ENCODE results near the gene UBXN11. TPM values are rescaled to one million over a fixed set of nuclear protein-coding genes. Genes with fewer than 3 reads are reported as not detected.
A peak's percentile ranks its signal among the peaks of the same experiment; 100 is the strongest.

UBXN11 gene
- total RNA-seq, 1 donor = 5.6 TPM

DNA sequence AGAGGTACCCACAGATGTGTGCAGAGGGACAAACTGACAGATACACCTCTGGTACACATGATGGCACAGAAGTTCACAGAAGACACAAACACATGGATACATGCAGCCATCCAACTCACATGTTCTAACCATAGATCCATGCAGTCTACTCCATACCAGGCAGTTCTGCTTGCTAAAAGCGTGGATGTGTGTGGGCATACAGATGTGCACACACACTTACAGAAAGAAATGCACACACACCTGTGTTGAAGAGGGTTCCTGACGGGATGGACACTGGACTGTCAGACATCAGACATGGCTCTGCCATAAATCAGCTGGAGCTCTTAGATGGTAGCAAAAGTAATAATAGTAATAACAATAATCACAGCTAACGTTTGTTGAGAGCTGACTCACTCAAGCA lies 18.1 kb upstream of the UBXN11 start:
- TF ChIP-seq, protein P1, sequence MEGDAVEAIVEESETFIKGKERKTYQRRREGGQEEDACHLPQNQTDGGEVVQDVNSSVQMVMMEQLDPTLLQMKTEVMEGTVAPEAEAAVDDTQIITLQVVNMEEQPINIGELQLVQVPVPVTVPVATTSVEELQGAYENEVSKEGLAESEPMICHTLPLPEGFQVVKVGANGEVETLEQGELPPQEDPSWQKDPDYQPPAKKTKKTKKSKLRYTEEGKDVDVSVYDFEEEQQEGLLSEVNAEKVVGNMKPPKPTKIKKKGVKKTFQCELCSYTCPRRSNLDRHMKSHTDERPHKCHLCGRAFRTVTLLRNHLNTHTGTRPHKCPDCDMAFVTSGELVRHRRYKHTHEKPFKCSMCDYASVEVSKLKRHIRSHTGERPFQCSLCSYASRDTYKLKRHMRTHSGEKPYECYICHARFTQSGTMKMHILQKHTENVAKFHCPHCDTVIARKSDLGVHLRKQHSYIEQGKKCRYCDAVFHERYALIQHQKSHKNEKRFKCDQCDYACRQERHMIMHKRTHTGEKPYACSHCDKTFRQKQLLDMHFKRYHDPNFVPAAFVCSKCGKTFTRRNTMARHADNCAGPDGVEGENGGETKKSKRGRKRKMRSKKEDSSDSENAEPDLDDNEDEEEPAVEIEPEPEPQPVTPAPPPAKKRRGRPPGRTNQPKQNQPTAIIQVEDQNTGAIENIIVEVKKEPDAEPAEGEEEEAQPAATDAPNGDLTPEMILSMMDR (IDR thresholded peaks at IDR 0.05; ENCODE audit: insufficient read depth, low read depth, low read length) = no peak
- DNase-seq (ENCODE audit: low read depth) = no peak
- H3K4me3 ChIP-seq (ENCODE audit: low read depth, low read length) = no peak overlapping the region

DNA sequence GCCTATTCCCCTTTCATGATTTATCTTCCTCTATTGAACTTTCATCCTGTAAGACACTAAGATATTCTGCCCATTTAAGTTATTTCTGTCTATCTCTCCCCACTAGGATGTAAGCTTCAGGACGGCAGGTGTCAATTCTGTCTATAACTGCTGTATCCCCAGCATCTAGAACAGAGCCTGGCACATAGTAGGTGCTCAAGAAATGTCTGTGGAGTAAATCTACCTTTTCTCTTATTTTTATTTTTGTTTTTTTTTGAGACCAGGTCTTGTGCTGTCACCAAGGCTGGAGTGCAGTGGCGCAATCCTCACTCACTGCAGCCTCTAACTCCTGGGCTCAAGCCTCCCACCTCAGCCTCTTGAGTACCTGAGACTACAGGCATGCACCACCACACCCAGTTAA lies 16.9 kb upstream of the UBXN11 start:
- DNase-seq (ENCODE audit: low read depth) = no peak
- H3K4me3 ChIP-seq (ENCODE audit: low read depth, low read length) = no peak overlapping the region
- TF ChIP-seq, protein P1 (IDR thresholded peaks at IDR 0.05; ENCODE audit: insufficient read depth, low read depth, low read length) = no peak

DNA sequence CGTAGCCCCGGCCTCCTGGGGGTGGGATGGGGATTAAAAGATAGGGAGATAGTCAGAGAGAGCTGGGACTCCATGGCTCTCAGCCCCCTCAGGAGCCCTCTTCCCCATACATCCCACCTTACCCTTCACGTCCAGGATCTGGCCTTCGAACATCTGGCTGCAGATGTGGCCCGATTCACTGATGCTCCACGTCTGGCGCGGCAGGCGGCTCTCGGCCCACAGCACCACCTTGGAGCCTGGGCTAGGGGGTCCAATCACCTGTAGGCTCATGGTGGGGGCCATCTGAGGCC lies 15.6 kb upstream of the UBXN11 start:
- DNase-seq (ENCODE audit: low read depth) = no peak
- no peak overlapping the region for H3K4me3 ChIP-seq (ENCODE audit: low read depth, low read length)
- TF ChIP-seq, protein P1 (IDR thresholded peaks at IDR 0.05; ENCODE audit: insufficient read depth, low read depth, low read length) = no peak

DNA sequence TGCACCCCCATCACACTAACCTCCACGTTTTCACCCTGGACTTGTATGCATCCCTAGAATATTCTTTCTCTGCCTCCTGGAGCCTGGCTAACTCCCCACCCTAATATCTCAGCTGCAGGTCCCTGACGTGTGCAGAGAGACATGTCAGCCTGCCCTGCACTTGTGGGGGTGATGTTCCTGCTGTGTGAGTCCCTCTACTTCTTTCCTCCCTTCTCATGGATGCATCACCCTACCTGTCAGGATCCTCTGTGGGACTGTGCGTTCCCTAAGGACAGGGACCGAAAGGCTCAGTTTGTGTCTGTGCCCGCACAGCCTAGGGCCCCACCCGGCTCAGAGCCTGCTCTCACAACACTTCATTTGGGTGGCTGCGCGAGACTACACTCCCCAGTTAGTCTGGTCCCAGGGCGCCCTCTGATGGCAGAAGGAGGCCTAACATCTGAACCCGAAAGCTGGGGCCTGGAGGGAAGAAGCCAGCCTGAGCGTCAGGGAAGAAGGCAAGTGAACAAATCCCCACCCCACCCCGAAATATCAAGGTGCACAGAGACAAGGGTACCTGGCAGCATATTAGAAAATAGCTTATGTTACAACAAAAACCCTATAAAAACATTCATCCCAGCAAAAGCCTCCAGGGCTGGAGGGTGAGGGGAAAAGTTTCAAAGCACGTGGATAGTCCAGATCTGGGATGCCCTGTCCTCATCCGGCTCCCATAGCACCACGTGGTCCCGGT lies 15.0 kb upstream of the UBXN11 start:
- peak; percentile 85 for DNase-seq (ENCODE audit: low read depth)
- TF ChIP-seq, protein P1 (IDR thresholded peaks at IDR 0.05; ENCODE audit: insufficient read depth, low read depth, low read length) = peak; percentile 81
- H3K4me3 ChIP-seq (ENCODE audit: low read depth, low read length) = no peak overlapping the region

DNA sequence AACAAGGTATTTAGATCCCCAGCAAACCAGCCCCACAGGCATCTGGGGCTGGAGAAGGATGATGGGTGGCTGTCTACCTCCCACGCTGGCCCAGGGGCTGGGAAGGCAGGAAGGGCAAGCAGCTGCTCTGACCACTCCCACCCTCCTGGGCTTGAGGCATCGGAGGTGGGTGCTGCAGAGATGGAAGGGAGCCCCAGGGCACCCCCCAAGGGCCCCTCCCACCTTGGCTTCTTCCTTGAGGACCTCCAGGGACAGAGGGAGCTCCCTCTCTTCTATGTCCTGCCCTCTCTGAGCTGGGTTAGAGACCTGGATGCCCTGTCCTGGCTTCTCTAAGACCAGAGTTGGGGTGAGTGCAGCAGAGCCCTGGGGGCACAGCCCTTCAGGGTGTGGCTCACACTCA lies 14.5 kb upstream of the UBXN11 start:
- DNase-seq (ENCODE audit: low read depth) = no peak
- TF ChIP-seq, protein P1 (IDR thresholded peaks at IDR 0.05; ENCODE audit: insufficient read depth, low read depth, low read length) = no peak

DNA sequence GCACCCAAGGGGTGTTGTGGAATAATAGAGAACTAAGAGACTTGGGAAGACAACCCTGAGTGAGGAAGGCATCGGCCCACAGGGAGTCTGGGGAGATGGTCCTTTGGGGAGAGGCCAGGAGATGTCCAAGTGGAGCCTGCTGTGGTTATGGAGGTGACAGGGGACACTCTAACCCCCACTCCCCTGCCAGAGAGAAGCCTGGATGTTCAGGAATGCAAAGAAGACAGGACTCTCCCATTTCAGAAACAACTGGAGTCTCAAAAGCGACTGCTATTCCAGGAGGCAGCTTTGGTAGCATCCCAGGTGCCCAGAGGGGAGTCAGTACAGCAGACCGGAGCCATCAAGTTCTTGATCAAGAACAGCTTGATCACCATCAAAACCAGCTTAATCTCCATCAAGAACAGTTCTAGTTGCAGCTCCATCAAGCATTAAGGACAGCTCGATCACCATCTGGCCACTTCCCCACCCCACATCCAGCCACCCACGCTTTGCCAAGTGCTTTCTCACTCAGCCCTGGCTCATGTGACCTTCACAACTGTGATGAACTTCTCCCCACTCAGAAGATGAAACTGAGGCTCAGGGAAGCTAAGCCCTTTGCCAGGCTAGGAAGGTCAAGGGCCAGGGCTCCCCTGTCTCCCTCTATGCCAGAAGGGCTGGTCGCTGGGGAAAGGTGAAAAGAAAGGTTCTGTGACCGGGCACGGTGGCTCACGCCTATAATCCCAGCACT lies 12.1 kb upstream of the UBXN11 start:
- no peak for DNase-seq (ENCODE audit: low read depth)
- TF ChIP-seq, protein P1 (IDR thresholded peaks at IDR 0.05; ENCODE audit: insufficient read depth, low read depth, low read length) = no peak

More for the DNA sequence above, 14.5 kb upstream of the UBXN11 start:
- no peak overlapping the region for H3K4me3 ChIP-seq (ENCODE audit: low read depth, low read length)

More for the DNA sequence above, 12.1 kb upstream of the UBXN11 start:
- no peak overlapping the region for H3K4me3 ChIP-seq (ENCODE audit: low read depth, low read length)
